GM18508 (cell line): ENCODE results near the gene PAX5.
A peak's percentile ranks its signal among the peaks of the same experiment; 100 is the strongest.
"Not testable (repeated sequence)": the region's sequence is repeated elsewhere in the genome, so short reads cannot be mapped to it uniquely, and the experiment has no call there.

Experiments used
- ATAC-seq: cut with Tn5 transposase; IDR thresholded peaks from one replicate; pipeline ENCODE4 v1.9.1; 2021; ENCODE audit warnings: moderate number of reproducible peaks; ENCODE audit not compliant: insufficient read depth, unreplicated experiment

PAX5 gene

GRCh38 chr9:36893184-36893583 is 140.9 kb downstream of the PAX5 start:
- no peak for ATAC-seq

DNA sequence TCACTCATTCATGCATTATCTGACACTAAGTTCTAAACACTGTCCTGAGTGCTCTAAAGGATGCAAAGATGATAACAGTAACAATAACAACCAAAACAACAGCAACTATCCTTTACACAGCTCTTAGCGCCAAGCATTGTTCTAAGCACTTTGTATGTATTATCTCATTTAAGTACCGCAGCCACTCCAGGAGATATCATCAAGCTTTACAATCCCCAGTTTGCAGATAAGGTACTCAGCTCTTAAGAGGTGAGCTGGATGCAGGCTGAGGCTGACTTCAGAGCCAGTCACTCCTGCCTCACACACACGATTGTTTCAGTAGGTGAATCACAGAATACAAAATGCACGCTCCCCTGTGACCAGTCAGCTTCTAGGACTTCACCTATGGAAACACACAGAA is 141.8 kb downstream of the PAX5 start:
- no peak for ATAC-seq

GRCh38 chr9:36891341-36891811 is 142.7 kb downstream of the PAX5 start:
- no peak for ATAC-seq

DNA sequence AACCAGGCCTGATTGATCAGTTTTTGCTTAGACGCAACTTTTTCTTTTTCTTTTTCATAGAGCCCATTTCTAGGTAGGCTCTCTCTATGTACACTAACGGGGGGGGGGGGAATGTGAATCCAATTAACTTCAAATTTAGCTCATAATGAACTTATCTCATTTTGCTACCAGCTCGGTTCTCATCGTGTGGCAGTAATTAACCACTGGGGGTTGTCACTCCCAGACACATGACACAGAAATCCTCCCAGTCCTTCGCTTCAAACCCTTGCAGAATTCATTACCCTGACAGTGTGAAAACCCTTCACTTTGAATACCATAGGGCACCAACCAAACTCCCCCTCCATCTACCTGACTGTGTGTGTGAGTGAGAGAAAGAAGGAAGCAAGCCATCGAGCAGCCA is 144.2 kb downstream of the PAX5 start:
- no peak for ATAC-seq

GRCh38 chr9:36888551-36888950 is 145.5 kb downstream of the PAX5 start:
- ATAC-seq, result no peak

DNA sequence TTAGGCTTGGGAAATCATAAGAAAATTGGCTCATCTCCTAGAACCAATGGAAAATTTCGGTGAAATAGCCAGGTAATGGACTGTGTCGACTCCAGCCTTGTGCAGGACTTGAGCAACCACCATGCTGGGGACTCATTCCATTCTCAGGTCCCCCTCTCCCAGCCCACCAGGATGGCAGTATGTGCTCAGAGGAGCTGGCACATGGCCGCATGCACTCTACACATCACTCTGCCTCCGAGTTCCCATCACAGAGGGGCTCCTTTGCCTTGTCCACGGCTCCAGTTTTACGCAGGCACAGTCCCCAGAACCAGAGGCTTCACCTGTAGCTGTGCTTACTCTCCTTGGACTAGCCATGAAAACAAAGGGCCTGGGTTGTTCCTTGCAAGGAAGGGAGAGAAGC is 149.3 kb downstream of the PAX5 start:
- no peak for ATAC-seq

DNA sequence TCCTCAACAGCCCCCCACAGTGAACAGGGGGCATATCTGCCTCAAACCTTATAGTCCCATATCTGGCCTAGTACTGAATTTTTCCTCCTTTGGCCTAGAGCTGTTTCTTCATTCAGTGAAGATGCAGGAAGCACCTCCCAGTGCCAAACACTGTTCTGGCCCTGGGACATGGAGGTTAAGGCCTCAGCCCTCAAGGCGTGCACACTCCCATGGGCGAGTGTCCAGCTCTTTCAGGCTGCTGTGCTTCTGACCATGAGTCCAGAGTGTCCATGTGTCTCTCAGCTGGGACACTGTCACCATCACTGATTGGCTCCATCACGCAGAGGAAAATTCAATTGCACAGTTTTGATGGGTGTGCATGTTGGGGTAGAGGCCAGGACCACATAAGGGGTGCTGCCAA is 151.5 kb downstream of the PAX5 start:
- no peak for ATAC-seq

GRCh38 chr9:36881743-36882441 is 152.2 kb downstream of the PAX5 start:
- ATAC-seq, result no peak

- ATAC-seq, result no peak
Measured at GRCh38 chr9:36881316-36881715, 152.8 kb downstream of the PAX5 start.

GRCh38 chr9:36880075-36880474 is 154.0 kb downstream of the PAX5 start:
- no peak for ATAC-seq

DNA sequence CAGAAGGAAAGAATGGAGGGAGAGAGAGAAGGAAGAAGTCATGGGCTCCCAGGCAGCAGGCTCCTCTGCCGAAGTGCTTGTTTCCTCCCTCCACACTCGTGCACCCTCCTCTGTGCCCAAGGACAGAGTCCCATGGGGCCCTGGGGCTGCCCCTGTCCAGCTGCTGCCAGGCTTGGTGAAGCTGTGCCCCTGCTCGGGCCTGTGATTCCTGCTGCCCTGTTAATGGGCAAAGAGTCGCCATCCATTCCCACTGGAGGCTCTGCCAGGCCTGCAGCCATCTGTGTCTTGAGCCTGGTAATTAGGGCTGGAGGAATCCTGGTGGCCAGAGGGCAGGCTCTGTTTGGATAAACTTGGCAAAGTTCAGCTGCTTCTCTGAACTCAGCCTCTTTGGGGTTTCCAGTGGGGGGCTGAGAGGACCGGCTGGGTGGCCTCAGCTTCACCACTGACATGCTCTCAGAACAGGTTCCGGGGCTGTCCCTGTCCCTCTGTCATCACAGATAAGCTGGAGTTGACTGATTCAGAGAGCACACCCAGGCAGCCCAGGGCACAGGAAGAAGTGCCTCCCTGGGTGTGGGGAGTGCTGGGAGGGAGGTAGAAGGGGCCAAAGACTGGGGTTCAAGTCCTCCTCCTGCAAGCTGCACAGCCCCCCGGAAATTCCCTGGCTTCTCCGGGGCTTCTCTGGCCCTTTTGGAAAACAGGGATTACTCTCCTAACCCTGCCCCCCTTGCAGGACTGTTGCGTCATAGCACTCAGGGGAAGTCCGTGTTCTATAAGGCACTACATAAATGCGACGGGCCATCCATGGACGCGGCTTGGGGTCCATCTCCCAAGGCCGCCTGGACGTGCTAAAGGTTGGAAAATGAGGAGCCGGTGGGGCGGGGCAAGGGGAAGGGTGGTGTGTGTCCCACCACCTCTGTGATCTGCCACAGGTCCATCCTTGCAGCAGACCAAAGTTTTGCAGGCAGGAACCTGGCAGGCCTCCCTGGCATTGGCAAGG is 154.8 kb downstream of the PAX5 start:
- ATAC-seq, result peak; percentile 54

GRCh38 chr9:36877239-36877638 is 156.8 kb downstream of the PAX5 start:
- no peak for ATAC-seq

DNA sequence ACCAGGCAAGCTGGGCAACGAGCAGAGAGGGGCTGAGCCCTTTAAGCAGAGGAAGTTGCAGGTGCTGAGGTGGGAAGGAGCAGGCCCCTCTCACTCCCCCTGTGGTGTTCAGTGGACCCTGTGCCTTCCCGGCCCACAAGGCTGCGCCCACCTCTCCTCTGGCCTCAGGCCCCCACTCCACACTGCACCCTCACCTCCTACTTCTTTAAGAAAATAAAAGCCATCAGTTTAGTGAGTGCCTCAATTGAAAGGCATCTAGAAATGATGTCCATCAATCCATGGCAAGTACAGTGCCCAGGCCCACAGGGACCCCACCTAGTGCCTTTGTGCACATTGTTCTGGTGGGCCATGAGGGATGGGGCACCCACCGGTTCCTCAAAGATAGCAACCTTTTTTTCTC is 158.0 kb downstream of the PAX5 start:
- ATAC-seq, result no peak

GRCh38 chr9:36874921-36875320 is 159.1 kb downstream of the PAX5 start:
- ATAC-seq, result no peak

- ATAC-seq, result no peak
Measured at GRCh38 chr9:36874261-36874660, 159.8 kb downstream of the PAX5 start.

DNA sequence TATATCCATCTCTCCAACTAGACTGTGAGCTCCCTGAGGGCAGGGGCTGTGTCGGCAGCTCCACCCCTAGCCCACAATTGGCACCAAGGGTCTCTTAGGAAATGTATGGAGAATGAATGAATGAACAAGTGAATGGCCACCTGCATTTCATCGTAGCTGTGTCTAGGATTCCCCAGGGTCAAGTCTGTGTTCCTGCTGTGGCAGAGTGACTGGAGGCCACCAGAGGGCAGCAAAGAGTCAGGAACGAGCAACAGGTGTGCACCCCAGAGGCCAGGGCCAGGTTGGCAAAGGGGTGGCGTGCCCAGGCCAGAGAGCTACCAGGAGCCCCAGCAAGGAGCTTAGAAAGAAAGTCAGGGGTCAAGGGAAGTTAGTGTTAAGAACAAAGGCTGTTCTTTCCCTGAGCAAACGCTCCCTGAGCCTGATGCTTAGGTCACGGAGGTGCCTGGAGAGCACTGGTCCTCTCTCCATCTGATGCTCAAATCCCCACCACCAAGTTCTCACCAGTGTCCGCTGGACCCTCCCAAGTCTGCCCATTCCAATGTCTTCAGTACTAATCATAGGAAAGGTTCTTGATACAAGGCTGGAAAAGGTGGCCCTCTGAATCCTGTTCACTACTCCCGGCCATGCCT is 160.7 kb downstream of the PAX5 start:
- ATAC-seq, result no peak

DNA sequence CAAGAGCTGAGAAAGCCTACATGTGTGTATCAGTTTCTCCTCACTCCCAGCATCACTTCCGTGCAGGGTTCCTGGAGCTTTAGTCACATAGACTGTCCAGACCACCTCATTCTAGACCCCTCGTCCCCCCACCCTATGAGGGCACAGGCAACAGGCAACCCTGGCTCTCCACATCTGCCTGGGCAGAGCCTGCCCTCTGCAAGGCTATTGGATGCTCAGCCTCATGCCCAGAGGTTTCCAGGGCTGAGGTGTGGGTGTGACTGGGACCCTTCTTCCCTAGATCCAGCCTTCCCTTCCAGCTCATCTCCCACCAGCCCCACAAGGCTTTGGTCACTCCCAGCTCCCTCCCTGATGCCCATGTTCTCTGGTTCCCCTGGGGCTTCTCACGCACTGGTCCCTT is 161.4 kb downstream of the PAX5 start:
- ATAC-seq, result no peak

DNA sequence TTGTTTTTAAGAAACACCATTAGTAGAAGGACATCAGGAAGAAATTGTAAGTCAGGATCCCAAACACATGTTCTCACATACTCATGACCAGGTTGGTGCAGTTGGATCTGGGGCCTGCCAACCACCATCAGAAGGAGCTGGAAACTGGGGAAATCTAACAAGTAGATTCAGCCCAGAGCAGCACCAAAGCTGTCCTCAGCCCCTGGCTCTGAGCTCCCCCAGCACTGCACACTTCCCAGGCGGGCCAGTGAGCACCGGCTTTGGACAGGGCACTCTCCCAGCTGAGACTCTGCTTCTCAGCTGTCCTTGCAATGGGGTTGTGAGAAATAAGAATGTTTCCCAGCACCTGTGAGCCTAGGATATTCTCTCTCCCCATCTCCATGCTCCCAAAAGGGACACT is 162.5 kb downstream of the PAX5 start:
- ATAC-seq, result no peak

DNA sequence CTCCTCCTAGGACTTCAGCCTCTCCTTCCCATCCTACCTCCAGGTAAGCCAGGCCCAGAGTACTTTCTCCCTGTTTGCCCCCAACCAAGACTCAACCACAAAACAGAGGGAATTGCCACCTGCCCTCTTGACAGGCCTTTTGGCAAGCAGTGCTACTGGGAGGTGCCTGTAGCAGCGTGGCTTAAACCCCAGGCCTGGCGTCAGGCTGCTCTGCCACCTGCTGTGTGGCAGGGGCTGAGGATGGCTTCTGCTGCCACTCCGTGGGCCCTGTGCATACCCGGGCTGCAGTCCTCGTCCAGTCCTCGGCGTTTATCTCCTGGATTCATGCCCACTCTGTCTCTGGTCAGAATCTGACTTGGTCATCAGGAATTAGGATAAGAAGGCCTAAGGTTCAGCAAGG is 163.1 kb downstream of the PAX5 start:
- no peak for ATAC-seq

GRCh38 chr9:36869605-36870004 is 164.5 kb downstream of the PAX5 start:
- not testable (repeated sequence) for ATAC-seq
